ENCODE data around the gene SH3D19. TPM values are rescaled to one million over a fixed set of nuclear protein-coding genes. Genes with fewer than 3 reads are reported as not detected.

The SH3D19 gene
- total RNA-seq, 1 donor from 2014 or later: 32.4 TPM

DNA sequence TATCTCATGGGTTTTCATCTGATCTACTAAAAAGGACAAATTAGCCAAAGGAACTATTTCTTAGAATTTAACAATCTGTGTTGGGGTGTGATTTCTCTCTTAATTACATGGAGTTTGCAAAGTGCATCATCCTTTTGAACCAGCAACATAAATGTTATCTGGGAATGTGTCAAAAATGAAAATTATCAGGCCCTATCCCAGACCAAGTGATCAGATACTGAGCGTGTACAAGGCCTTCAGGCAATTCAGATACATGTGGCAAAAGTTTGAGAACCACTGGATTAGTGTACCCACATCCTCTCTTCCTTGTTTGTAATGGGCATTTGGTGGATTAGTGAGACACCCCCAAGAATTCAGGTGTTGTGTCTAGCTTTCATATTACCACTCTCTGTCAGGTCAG, 3.8 kb downstream of the SH3D19 start:
- no peaks in the 10 kb centered on the region for H3K36me3 Mint-ChIP-seq (ENCODE audit: unreplicated experiment)
- peak overlapping the region; percentile 56 for H3K27ac Mint-ChIP-seq (ENCODE audit: unreplicated experiment)
- peaks cover 46% of the 10 kb centered on the region for H3K4me1 Mint-ChIP-seq (ENCODE audit: unreplicated experiment)
- TF ChIP-seq, protein P1, sequence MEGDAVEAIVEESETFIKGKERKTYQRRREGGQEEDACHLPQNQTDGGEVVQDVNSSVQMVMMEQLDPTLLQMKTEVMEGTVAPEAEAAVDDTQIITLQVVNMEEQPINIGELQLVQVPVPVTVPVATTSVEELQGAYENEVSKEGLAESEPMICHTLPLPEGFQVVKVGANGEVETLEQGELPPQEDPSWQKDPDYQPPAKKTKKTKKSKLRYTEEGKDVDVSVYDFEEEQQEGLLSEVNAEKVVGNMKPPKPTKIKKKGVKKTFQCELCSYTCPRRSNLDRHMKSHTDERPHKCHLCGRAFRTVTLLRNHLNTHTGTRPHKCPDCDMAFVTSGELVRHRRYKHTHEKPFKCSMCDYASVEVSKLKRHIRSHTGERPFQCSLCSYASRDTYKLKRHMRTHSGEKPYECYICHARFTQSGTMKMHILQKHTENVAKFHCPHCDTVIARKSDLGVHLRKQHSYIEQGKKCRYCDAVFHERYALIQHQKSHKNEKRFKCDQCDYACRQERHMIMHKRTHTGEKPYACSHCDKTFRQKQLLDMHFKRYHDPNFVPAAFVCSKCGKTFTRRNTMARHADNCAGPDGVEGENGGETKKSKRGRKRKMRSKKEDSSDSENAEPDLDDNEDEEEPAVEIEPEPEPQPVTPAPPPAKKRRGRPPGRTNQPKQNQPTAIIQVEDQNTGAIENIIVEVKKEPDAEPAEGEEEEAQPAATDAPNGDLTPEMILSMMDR (IDR thresholded peaks at IDR 0.05): no peak
- H3K4me3 Mint-ChIP-seq (ENCODE audit: unreplicated experiment): no peak overlapping the region
- H3K27me3 Mint-ChIP-seq (ENCODE audit: unreplicated experiment): no peaks in the 10 kb centered on the region
- DNase-seq (ENCODE audit: extremely low spot score, unreplicated experiment): no peak
- H3K9me3 Mint-ChIP-seq (ENCODE audit: unreplicated experiment): no peaks in the 10 kb centered on the region

DNA sequence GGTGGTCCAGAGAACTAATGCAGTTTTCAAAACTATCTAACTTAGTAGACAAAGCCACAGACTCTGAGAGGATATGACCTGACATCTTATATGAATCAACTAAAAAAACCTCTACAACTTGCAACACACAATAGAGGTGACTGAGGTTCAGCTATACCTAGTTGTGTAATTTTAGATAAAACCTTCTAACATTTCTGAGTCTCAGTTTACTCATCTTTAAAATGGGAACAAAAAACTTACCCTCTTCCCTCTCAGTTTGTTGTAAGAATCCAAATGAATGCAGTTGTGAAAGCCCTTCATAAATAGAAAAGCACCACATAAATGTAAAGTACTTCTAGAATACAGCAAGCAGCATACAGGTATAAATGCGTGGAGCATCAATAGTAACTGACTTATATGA, 5.9 kb downstream of the SH3D19 start:
- no peak overlapping the region for H3K4me3 Mint-ChIP-seq (ENCODE audit: unreplicated experiment)
- H3K36me3 Mint-ChIP-seq (ENCODE audit: unreplicated experiment): no peaks in the 10 kb centered on the region
- no peak overlapping the region for H3K27ac Mint-ChIP-seq (ENCODE audit: unreplicated experiment)
- H3K27me3 Mint-ChIP-seq (ENCODE audit: unreplicated experiment): no peaks in the 10 kb centered on the region
- H3K9me3 Mint-ChIP-seq (ENCODE audit: unreplicated experiment): no peaks in the 10 kb centered on the region
- peaks cover 53% of the 10 kb centered on the region for H3K4me1 Mint-ChIP-seq (ENCODE audit: unreplicated experiment)
- no peak for DNase-seq (ENCODE audit: extremely low spot score, unreplicated experiment)
- TF ChIP-seq, protein P1 (IDR thresholded peaks at IDR 0.05): no peak

DNA sequence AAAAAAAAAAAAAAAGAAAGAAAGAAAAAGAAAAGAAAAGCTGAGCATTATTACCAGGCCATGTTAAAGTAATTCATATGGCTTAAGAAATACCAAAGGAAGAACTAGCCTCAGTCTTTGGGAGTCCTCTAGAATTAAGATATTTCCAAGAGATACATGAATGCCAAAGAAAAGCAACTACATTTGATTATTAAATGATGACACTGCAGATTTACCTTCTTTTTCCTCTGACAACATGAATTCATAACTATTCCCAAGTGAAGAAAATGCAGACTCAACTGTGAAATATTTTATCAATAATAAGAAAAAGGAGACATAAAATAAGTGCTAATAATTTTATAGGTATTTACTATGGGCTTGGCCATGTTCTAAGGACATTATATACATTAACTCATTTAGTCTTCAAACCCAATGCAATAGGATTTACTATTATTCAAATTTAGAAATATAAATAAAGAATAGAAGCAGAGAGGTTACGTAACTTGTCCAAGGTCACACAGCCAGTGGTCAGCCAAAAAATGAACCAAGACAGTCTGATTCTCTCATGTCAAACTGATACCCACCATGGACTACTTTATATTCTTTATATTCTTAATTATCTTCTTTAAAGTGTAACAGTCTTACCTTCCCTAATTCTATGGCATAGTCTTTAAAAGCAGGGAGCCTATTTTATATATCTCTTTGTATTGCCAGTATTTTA, 6.9 kb downstream of the SH3D19 start:
- H3K4me3 Mint-ChIP-seq (ENCODE audit: unreplicated experiment): no peak overlapping the region
- H3K27ac Mint-ChIP-seq (ENCODE audit: unreplicated experiment): no peak overlapping the region
- H3K36me3 Mint-ChIP-seq (ENCODE audit: unreplicated experiment): no peaks in the 10 kb centered on the region
- H3K4me1 Mint-ChIP-seq (ENCODE audit: unreplicated experiment): peaks cover 48% of the 10 kb centered on the region
- TF ChIP-seq, protein P1 (IDR thresholded peaks at IDR 0.05): no peak
- DNase-seq (ENCODE audit: extremely low spot score, unreplicated experiment): no peak
- no peaks in the 10 kb centered on the region for H3K9me3 Mint-ChIP-seq (ENCODE audit: unreplicated experiment)
- H3K27me3 Mint-ChIP-seq (ENCODE audit: unreplicated experiment): no peaks in the 10 kb centered on the region

DNA sequence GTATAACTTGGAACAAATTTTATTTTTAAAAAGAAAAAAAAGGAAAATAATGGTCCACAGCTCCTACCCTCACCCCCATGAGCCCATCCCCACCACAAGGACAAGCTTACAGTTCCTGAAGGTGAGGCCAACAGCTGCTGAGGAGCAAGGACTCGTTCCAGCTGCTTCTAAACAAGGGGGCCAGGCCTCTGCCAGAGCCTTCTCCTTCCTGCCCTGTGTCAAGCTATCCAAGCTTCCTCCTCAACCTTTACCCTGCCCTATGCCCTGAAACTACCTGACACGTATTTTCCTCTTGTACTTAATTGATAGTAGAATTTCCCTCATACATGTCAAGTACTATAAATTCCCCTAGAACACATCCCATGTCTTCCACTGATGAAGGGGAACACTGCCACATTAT, 8.8 kb downstream of the SH3D19 start:
- DNase-seq (ENCODE audit: extremely low spot score, unreplicated experiment): no peak
- Mint-ChIP-seq H3K4me3 (ENCODE audit: unreplicated experiment) (no peak overlapping the region), H3K36me3 (ENCODE audit: unreplicated experiment) (no peaks in the 10 kb centered on the region), H3K27ac (ENCODE audit: unreplicated experiment) (no peak overlapping the region), H3K27me3 (ENCODE audit: unreplicated experiment) (no peaks in the 10 kb centered on the region), H3K4me1 (ENCODE audit: unreplicated experiment) (peaks cover 38% of the 10 kb centered on the region), H3K9me3 (ENCODE audit: unreplicated experiment) (no peaks in the 10 kb centered on the region)
- TF ChIP-seq, protein P1 (IDR thresholded peaks at IDR 0.05): no peak

DNA sequence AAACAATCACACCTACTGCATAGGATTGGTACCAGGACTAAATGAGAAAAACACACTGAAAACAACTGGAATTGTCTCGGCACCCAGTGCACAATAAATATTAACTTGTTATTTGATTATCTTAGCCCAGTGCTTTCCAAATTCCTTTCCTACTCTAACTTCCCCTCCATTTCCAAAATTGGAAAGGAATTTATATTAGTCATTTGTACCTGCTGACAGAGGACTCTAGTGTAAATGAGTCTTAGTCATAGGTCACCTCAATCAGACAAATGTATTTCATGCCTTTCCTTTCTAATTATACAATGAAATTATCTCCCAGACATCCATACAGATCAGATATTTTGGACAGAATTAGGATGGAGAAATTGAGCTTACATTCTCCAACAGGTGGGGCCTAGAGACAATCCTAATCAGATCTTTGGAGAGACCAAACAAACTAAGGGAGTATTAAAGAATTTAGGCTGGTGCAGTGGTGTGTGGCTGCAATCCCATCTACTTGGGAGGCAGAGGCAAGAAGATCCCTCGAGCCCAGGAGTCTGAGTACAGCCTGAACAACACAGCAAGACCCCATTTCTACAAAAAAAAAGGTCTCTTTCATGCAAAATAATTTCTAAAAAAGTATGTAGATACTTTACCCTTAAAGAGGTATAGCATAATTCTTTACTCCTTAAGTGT, 10.1 kb downstream of the SH3D19 start:
- H3K4me3 Mint-ChIP-seq (ENCODE audit: unreplicated experiment): no peak overlapping the region
- DNase-seq (ENCODE audit: extremely low spot score, unreplicated experiment): no peak
- peaks cover 31% of the 10 kb centered on the region for H3K4me1 Mint-ChIP-seq (ENCODE audit: unreplicated experiment)
- no peaks in the 10 kb centered on the region for H3K9me3 Mint-ChIP-seq (ENCODE audit: unreplicated experiment)
- TF ChIP-seq, protein P1 (IDR thresholded peaks at IDR 0.05): no peak
- H3K36me3 Mint-ChIP-seq (ENCODE audit: unreplicated experiment): no peaks in the 10 kb centered on the region
- H3K27me3 Mint-ChIP-seq (ENCODE audit: unreplicated experiment): no peaks in the 10 kb centered on the region
- H3K27ac Mint-ChIP-seq (ENCODE audit: unreplicated experiment): peak overlapping the region; percentile 51
